HG03066 (cell line): ENCODE data around the gene VWCE.
"Not testable (repeated sequence)": the region's sequence is repeated elsewhere in the genome, so short reads cannot be mapped to it uniquely, and the experiment has no call there.

Experiments used
- ATAC-seq: cut with Tn5 transposase; IDR thresholded peaks from one replicate; pipeline ENCODE4 v1.9.1; 2021; ENCODE audit warnings: low read depth; ENCODE audit not compliant: unreplicated experiment

Gene VWCE

DNA sequence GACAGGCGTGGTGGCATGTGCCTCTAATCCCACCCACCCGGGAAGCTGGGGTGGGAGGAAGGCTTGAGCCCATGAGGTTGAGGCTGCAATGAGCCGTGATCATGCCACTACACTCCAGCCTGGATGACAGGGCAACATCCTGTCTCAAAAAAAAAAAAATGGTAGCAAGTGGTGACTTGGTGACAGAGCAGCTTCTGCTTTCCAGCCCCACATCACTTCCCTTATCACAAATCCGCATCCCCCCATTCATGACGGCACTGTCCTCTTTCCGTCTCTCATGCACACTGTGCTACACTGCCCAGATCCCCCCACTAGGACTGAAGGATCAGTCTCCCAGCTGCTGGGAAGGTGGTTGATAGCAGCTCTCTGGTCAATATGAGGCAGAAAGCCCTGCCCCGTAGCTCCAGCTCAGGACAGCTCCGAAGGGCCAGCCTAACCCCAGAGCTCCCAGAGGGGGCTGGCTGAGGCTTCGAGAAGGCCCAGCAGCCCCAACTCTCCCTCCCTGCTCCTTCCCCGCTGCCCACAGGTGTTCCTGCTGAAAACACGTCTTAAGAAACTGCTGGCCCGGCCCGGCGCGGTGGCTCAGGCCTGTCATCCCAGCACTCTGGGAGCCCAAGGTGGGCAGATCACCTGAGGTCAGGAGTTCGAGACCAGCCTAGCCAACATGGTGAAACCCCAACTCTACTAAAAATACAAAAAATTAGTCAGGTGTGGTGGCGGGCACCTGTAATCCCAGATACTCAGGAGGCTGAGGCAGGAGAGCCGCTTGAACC is 38.2 kb downstream of the VWCE start:
- ATAC-seq = no peak

- ATAC-seq = no peak
These were observed 40.6 kb downstream of the VWCE start for GRCh38 chr11:61254403-61255025.

DNA sequence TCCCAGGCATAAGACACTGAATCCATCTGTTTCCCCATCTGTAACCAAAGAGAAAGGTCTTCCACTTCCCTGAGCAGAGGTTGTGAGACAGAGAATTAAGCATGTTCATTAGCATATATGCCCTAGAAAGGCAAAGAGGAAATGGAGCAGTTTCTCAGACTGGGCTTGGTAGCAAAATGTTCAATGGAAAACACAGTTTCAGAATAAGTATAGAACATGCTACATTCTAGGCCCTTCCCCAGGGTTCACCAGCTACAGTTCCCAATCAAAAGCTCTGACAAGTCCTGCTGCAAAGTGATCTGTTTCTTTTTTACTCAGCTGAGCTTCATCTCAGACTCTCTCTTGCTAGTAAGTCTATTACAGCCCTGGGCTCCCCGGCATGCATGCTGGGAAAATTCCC is 42.8 kb downstream of the VWCE start:
- ATAC-seq = not testable (repeated sequence)

DNA sequence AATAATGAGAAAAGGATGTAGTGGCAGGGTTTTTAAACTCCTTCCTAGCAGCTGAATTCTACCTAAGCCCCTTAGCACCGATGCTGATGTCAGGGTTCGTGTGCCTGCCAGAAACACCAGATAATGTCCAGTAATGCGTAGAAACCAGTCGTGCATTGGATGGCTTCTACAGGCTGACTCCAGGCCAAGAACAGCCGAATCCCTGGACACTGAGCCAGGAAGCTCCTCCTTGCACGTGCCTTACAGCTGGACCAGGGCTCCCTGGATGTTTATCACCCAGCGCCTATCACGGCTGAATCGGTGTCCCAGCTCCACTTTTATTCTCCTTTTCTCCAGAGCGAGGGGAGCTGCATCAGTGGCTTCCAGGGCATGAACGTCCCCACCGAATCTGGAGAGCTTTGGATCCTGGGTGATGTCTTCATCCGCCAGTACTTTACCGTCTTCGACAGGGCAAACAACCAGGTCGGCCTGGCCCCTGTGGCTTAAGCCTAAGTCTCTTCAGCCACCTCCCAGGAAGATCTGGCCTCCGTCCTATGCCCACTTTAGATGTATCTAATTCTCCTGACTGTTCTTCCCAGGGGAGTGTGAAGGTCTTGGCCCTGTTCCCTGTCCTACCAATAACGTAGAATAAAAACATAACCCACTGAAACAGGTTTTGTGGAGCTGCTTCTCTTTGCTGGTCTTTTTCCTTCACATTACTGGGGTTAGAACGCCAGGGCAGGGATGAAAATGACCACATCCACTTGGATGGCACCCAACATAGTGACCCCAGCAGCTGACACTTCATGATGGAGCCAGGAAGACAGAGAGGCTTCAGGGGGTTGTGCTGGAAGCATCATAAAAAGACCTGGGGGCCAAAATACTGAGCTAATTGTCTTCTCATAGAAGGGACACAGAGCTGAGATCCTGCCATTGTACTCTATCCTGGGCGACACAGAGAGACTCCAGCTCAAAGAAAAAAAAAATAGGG is 44.0 kb downstream of the VWCE start:
- not testable (repeated sequence) for ATAC-seq

GRCh38 chr11:61249201-61249600 is 45.9 kb downstream of the VWCE start:
- ATAC-seq = not testable (repeated sequence)

DNA sequence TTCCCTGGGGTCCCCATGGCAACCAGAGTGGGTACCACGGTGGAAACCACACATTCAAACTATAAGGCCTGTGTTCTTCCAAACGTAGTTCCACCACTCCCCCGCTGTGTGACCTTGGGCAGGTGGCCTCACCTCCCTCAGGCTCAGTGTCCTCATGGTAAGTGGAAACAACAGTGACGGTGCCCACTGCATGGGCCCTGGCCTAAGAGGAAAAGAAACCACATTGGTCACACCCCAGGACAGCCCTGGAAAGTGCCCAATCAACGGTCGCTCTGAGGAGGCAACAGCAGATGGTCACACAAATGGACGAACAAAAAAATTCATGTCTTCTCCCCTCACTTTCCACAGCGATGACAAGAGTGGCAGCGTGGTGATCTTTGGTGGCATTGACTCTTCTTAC is 47.0 kb downstream of the VWCE start:
- not testable (repeated sequence) for ATAC-seq

- ATAC-seq = not testable (repeated sequence)
These were observed 49.7 kb downstream of the VWCE start for GRCh38 chr11:61245284-61245964.

GRCh38 chr11:61241526-61241925 is 53.6 kb downstream of the VWCE start:
- not testable (repeated sequence) for ATAC-seq

DNA sequence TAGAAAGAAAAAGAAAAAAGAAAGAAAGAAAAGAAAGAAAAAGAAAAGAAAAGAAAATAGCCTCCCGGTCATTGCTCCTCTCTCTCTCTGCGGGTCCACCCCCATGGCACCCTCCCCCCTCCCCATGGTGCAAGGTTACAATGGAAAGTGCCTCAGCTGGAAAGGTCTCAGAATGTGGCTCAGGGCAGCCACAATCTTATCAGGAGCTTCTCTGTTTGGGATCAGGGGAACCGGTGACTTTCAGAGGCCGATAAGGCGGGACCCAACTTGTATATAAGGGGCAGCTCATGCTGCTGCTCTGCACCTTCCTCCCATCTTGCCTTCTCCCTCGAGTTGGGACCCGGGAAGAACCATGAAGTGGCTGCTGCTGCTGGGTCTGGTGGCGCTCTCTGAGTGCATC is 54.2 kb downstream of the VWCE start, which contains the start of gene PGA5:
Gene PGA5 (plus strand): TSS at position 301 of the 400 bp plus-strand sequence. CDS start 52 bp downstream, at position 353.
- not testable (repeated sequence) for ATAC-seq

DNA sequence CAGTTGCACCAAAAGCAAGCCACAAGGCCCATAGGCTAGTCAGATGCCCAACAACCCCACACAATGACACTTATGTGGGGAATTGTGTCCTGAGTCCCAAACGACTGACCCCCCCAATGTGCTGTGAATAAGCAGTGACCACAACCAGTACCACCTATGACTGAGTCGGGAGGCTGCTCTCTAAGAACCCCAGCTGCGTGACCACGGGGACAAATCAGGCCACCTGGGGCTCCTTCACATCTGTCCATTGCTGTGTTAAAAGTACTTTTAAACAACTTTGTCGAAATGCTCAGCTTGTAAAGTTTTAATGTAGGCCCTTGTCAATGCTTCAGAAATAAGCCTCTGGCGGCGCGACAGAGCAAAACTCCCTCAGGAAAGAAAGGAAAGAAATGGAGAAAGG is 54.8 kb downstream of the VWCE start:
- not testable (repeated sequence) for ATAC-seq

DNA sequence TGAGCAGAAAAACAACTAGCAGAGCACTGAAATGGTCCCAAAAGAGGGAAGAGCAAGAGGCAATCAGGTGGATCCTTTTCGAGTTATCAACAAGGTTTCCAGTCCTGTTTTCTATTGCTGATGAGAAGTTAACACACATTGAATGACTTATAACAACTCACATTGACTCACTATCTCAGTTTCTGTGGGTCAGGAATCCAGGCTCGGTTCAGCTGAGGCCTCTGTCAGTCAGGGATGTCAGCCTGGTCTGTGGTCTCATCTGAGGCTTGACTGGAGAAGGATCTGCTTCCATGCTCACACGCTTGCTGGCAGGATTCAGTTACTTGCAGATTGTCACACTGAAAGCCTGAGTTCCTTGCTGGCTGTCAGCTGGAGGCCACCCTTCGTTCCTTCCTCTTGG is 58.0 kb downstream of the VWCE start:
- not testable (repeated sequence) for ATAC-seq

DNA sequence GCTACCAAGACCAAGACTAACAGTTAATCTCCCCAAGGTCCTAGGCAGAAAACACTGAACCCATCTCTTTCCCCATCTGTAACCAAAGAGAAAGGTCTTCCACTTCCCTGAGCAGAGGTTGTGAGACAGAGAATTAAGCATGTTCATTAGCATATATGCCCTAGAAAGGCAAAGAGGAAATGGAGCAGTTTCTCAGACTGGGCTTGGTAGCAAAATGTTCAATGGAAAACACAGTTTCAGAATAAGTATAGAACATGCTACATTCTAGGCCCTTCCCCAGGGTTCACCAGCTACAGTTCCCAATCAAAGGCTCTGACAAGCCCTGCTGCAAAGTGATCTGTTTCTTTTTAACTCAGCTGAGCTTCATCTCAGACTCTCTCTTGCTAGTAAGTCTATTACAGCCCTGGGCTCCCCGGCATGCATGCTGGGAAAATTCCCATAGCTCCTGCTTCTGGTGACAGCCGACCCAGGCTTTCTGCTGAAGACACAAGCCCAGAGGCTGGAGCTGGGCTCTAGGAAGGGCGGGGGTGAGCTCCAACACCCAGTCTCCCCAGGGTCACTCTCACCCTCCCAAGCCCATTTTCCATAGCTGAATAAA is 62.5 kb downstream of the VWCE start:
- ATAC-seq = not testable (repeated sequence)

GRCh38 chr11:61231585-61231984 is 63.5 kb downstream of the VWCE start:
- not testable (repeated sequence) for ATAC-seq

DNA sequence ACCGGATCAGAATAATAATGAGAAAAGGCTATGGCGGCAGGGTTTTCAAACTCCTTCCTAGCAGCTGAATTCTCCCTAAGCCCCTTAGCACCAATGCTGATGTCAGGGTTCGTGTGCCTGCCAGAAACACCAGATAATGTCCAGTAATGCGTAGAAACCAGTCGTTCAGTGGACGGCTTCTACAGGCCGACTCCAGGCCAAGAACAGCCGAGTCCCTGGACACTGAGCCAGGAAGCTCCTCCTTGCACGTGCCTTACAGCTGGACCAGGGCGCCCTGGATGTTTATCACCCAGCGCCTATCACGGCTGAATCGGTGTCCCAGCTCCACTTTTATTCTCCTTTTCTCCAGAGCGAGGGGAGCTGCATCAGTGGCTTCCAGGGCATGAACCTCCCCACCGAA is 64.1 kb downstream of the VWCE start:
- not testable (repeated sequence) for ATAC-seq

GRCh38 chr11:61229458-61229857 is 65.7 kb downstream of the VWCE start:
- ATAC-seq = not testable (repeated sequence)

GRCh38 chr11:61226457-61227137 is 68.5 kb downstream of the VWCE start:
- ATAC-seq = not testable (repeated sequence)

GRCh38 chr11:61222692-61223091 is 72.4 kb downstream of the VWCE start:
- ATAC-seq = not testable (repeated sequence)

DNA sequence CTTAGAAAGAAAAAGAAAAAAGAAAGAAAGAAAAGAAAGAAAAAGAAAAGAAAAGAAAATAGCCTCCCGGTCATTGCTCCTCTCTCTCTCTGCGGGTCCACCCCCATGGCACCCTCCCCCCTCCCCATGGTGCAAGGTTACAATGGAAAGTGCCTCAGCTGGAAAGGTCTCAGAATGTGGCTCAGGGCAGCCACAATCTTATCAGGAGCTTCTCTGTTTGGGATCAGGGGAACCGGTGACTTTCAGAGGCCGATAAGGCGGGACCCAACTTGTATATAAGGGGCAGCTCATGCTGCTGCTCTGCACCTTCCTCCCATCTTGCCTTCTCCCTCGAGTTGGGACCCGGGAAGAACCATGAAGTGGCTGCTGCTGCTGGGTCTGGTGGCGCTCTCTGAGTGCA is 73.1 kb downstream of the VWCE start, which contains the start of gene PGA4:
Gene PGA4 (plus strand): TSS at position 301 of the 400 bp plus-strand sequence. CDS start 54 bp downstream, at position 355.
- not testable (repeated sequence) for ATAC-seq

- ATAC-seq = not testable (repeated sequence)
These were observed 76.1 kb downstream of the VWCE start for GRCh38 chr11:61219016-61219415.
